HepG2 (cell line): Measurements from ENCODE around the gene TRPT1. TPM values are rescaled to one million over a fixed set of nuclear protein-coding genes. Genes with fewer than 3 reads are reported as not detected.

Source experiments
- ATF7-NPFF ChIP-seq: sonication (generic); formaldehyde crosslinking; IDR thresholded peaks from 2 replicates; pipeline ENCODE4 v1.8.1; 2023; ENCODE audit warnings: mild to moderate bottlenecking, low read depth, missing genetic modification reagents, moderate library complexity
- KLF11 ChIP-seq: IDR thresholded peaks from 2 replicates; pipeline ENCODE4 v1.6.1; 2016; ENCODE audit warnings: missing compliant biosample characterization
- KLF12 ChIP-seq: sonication (generic); formaldehyde crosslinking; IDR thresholded peaks from 2 replicates; pipeline ENCODE4 v1.4.0; 2020; ENCODE audit warnings: missing genetic modification reagents, borderline replicate concordance
- KLF9 ChIP-seq: IDR thresholded peaks from 2 replicates; pipeline ENCODE4 v1.6.1; 2016; ENCODE audit warnings: low read depth
- MZF1 ChIP-seq: sonication (generic); formaldehyde crosslinking; IDR thresholded peaks from 2 replicates; pipeline ENCODE4 v1.8.1; 2023; ENCODE audit warnings: mild to moderate bottlenecking, missing genetic modification reagents, borderline replicate concordance
- NCOA1 ChIP-seq: sonication (generic); formaldehyde crosslinking; IDR thresholded peaks from 2 replicates; pipeline ENCODE4 v1.9.0; 2021; ENCODE audit warnings: missing genetic modification reagents
- NCOA5 ChIP-seq: sonication (generic); formaldehyde crosslinking; IDR thresholded peaks from 2 replicates; pipeline ENCODE4 v1.4.0; 2020; ENCODE audit warnings: missing genetic modification reagents
- NFYC ChIP-seq: IDR thresholded peaks from 2 replicates; pipeline ENCODE4 v1.6.1; 2016; ENCODE audit warnings: missing genetic modification reagents, missing compliant biosample characterization
- NKX3-1 ChIP-seq: sonication (generic); formaldehyde crosslinking; IDR thresholded peaks from 2 replicates; pipeline ENCODE4 v1.5.0; 2020; ENCODE audit warnings: missing genetic modification reagents
- NR2F6 ChIP-seq, 2 experiments: IDR thresholded peaks; 2 replicates each; pipeline ENCODE4 v1.6.1; 2016; ENCODE audit warnings: antibody characterized with exemption in 1 of 2, mild to moderate bottlenecking in 1 of 2
- RELA ChIP-seq: sonication (generic); formaldehyde crosslinking; IDR thresholded peaks from 2 replicates; pipeline ENCODE4 v1.4.0; 2020; ENCODE audit warnings: missing genetic modification reagents
- RFXAP ChIP-seq: sonication (generic); formaldehyde crosslinking; IDR thresholded peaks from 2 replicates; pipeline ENCODE4 v1.4.0; 2020; ENCODE audit warnings: missing genetic modification reagents, borderline replicate concordance
- ZBTB8A ChIP-seq: sonication (generic); formaldehyde crosslinking; IDR thresholded peaks from 2 replicates; pipeline ENCODE4 v1.4.0; 2020; ENCODE audit warnings: mild to moderate bottlenecking, low read depth, missing genetic modification reagents, borderline replicate concordance
- ZNF224 ChIP-seq: sonication (generic); formaldehyde crosslinking; IDR thresholded peaks from 2 replicates; pipeline ENCODE4 v1.5.0; 2020; ENCODE audit warnings: mild to moderate bottlenecking, missing genetic modification reagents
- ZNF446 ChIP-seq: sonication (generic); formaldehyde crosslinking; IDR thresholded peaks from 2 replicates; pipeline ENCODE4 v1.5.0; 2020; ENCODE audit warnings: mild to moderate bottlenecking, missing genetic modification reagents
- ZNF616 ChIP-seq: sonication (generic); formaldehyde crosslinking; IDR thresholded peaks from 2 replicates; pipeline ENCODE4 v1.5.0; 2020; ENCODE audit warnings: low read depth, mild to moderate bottlenecking, missing genetic modification reagents
- ZNF766 ChIP-seq: sonication (generic); formaldehyde crosslinking; IDR thresholded peaks from 2 replicates; pipeline ENCODE4 v1.5.0; 2020; ENCODE audit warnings: missing genetic modification reagents, borderline replicate concordance
- ZSCAN20 ChIP-seq: sonication (generic); formaldehyde crosslinking; IDR thresholded peaks from 2 replicates; pipeline ENCODE4 v1.4.0; 2020; ENCODE audit warnings: missing genetic modification reagents, mild to moderate bottlenecking, borderline replicate concordance
- polyA plus RNA-seq, 8 experiments: library from polyadenylated mRNA; depleted of rRNA in 3 of 8; stranded (reverse) in 7 of 8; unstranded in 1 of 8; fragments of >200 nt; fragmentation: Illumina TruSeq in 4 of 8; extraction: Trizol in 4 of 8; gene quantifications; 2 replicates each; pipeline versions ENCODE4 v1.2.1 to v1.2.3, GENCODE V29; 2011 to 2016; ENCODE audit warnings: low read depth in 4 of 8, missing spikeins in 1 of 8, mixed read lengths in 1 of 8; ENCODE audit not compliant: insufficient read depth in 1 of 8
- total RNA-seq, 5 experiments: library from RNA; depleted of rRNA; stranded (reverse); fragments of >200 nt; fragmentation: Illumina TruSeq; extraction: Trizol; gene quantifications; 2 replicates each; pipeline ENCODE4 v1.2.3, GENCODE V29; 2016; ENCODE audit warnings: low read depth in 1 of 5
- TF ChIP-seq, protein P1 (sequence below): sonication (generic); formaldehyde crosslinking; IDR thresholded peaks from 2 replicates; pipeline ENCODE4 v1.5.0; 2020; ENCODE audit warnings: missing genetic modification reagents
- TF ChIP-seq, protein P2 (sequence below): sonication (generic); formaldehyde crosslinking; IDR thresholded peaks from 2 replicates; pipeline ENCODE4 v1.9.0; 2022; ENCODE audit warnings: missing genetic modification reagents, mild to moderate bottlenecking, borderline replicate concordance
- TF ChIP-seq, protein P3 (sequence below): sonication (generic); formaldehyde crosslinking; IDR thresholded peaks from 2 replicates; pipeline ENCODE4 v1.8.0; 2023; ENCODE audit warnings: mild to moderate bottlenecking, missing genetic modification reagents
- TF ChIP-seq, protein P4 (sequence below), 2 experiments: IDR thresholded peaks; 2 replicates each; pipeline ENCODE4 v1.6.1; 2011 to 2012; ENCODE audit warnings: low read length in 2 of 2, borderline replicate concordance in 1 of 2, low read depth in 1 of 2, mild to moderate bottlenecking in 1 of 2, moderate library complexity in 1 of 2

Gene TRPT1
- total and polyA plus RNA-seq, 2 of the 13 experiments (the other 11 are each of a cell fraction or from before 2014, with no cell fraction given), result 24.8 to 40.7 TPM

DNA sequence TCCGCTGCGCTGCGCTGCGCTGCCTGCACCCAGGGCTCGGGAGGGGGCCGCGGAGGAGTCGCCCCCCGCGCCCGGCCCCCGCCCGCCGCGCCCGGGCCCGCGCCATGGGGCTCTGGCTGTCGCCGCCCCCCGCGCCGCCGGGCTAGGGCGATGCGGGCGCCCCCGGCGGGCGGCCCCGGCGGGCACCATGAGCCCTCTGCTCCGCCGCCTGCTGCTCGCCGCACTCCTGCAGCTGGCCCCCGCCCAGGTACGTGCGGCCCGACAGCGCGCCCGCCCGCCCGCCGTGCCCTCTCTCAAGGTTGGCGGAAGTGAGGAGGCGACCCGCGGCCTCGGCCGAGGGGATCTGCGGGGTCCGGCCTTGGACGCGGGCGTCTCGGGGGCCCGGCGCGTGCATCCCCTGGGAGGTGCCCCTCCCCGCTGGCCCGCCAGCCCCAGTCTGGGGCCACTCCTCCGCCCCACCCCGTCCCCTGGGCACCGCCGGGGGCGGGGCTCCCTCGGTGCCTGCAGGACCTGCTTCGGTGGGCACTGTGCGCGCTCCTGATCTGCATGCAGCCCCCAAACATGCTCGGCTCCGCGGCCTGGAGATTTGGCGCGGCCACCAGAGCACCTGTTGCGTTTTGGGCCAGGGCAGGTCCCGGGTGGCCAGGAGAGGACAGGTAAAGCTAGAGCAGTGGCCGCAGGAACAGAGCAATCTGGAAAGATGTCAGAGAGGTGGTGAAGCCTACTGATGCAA, 8.8 kb upstream of the TRPT1 start (continued):
- TF ChIP-seq ZNF224 (CRISPR knock-in tag) (no peak), KLF12 (CRISPR knock-in tag) (peak; percentile 43; the same call in 1 of the 2 replicates), KLF9 (no peak), ZNF616 (CRISPR knock-in tag) (no peak), ATF7-NPFF (CRISPR knock-in tag) (no peak), KLF11 (CRISPR knock-in tag) (no peak), ZNF766 (no peak), RELA (CRISPR knock-in tag) (no peak), ZNF446 (CRISPR knock-in tag) (peak; percentile 61; the same call in 1 of the 2 replicates), ZBTB8A (CRISPR knock-in tag) (0 out of 2 replicates have a peak, but pooled peaks have one; percentile 39), RFXAP (CRISPR knock-in tag) (no peak), ZSCAN20 (CRISPR knock-in tag) (no peak), NFYC (no peak), MZF1 (CRISPR knock-in tag) (no peak), NCOA1 (CRISPR knock-in tag) (no peak), NKX3-1 (CRISPR knock-in tag) (no peak), NR2F6 (IDR thresholded peaks at IDR 0.05) (no peak), NR2F6 (CRISPR knock-in tag; IDR thresholded peaks at IDR 0.05) (no peak), NCOA5 (CRISPR knock-in tag) (no peak)
- TF ChIP-seq, protein P1, sequence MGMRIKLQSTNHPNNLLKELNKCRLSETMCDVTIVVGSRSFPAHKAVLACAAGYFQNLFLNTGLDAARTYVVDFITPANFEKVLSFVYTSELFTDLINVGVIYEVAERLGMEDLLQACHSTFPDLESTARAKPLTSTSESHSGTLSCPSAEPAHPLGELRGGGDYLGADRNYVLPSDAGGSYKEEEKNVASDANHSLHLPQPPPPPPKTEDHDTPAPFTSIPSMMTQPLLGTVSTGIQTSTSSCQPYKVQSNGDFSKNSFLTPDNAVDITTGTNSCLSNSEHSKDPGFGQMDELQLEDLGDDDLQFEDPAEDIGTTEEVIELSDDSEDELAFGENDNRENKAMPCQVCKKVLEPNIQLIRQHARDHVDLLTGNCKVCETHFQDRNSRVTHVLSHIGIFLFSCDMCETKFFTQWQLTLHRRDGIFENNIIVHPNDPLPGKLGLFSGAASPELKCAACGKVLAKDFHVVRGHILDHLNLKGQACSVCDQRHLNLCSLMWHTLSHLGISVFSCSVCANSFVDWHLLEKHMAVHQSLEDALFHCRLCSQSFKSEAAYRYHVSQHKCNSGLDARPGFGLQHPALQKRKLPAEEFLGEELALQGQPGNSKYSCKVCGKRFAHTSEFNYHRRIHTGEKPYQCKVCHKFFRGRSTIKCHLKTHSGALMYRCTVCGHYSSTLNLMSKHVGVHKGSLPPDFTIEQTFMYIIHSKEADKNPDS (CRISPR knock-in tag), result no peak
- TF ChIP-seq, protein P2, sequence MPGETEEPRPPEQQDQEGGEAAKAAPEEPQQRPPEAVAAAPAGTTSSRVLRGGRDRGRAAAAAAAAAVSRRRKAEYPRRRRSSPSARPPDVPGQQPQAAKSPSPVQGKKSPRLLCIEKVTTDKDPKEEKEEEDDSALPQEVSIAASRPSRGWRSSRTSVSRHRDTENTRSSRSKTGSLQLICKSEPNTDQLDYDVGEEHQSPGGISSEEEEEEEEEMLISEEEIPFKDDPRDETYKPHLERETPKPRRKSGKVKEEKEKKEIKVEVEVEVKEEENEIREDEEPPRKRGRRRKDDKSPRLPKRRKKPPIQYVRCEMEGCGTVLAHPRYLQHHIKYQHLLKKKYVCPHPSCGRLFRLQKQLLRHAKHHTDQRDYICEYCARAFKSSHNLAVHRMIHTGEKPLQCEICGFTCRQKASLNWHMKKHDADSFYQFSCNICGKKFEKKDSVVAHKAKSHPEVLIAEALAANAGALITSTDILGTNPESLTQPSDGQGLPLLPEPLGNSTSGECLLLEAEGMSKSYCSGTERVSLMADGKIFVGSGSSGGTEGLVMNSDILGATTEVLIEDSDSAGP, result no peak
- TF ChIP-seq, protein P3, sequence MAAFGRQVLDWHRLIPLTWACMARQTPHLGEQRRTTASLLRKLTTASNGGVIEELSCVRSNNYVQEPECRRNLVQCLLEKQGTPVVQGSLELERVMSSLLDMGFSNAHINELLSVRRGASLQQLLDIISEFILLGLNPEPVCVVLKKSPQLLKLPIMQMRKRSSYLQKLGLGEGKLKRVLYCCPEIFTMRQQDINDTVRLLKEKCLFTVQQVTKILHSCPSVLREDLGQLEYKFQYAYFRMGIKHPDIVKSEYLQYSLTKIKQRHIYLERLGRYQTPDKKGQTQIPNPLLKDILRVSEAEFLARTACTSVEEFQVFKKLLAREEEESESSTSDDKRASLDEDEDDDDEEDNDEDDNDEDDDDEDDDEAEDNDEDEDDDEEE (CRISPR knock-in tag), result peak; percentile 53; the same call in 1 of the 2 replicates
- TF ChIP-seq, protein P4, sequence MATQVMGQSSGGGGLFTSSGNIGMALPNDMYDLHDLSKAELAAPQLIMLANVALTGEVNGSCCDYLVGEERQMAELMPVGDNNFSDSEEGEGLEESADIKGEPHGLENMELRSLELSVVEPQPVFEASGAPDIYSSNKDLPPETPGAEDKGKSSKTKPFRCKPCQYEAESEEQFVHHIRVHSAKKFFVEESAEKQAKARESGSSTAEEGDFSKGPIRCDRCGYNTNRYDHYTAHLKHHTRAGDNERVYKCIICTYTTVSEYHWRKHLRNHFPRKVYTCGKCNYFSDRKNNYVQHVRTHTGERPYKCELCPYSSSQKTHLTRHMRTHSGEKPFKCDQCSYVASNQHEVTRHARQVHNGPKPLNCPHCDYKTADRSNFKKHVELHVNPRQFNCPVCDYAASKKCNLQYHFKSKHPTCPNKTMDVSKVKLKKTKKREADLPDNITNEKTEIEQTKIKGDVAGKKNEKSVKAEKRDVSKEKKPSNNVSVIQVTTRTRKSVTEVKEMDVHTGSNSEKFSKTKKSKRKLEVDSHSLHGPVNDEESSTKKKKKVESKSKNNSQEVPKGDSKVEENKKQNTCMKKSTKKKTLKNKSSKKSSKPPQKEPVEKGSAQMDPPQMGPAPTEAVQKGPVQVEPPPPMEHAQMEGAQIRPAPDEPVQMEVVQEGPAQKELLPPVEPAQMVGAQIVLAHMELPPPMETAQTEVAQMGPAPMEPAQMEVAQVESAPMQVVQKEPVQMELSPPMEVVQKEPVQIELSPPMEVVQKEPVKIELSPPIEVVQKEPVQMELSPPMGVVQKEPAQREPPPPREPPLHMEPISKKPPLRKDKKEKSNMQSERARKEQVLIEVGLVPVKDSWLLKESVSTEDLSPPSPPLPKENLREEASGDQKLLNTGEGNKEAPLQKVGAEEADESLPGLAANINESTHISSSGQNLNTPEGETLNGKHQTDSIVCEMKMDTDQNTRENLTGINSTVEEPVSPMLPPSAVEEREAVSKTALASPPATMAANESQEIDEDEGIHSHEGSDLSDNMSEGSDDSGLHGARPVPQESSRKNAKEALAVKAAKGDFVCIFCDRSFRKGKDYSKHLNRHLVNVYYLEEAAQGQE (IDR thresholded peaks at IDR 0.05; ENCODE audit: borderline replicate concordance in 1 of 2, low read depth in 1 of 2, low read length in 2 of 2), result no peak
